Mammary epithelial cell (primary cell): Measurements from ENCODE around the gene POFUT1.

ENCODE experiments used
- CTCF ChIP-seq, 2 donors: IDR thresholded peaks in 1 of 2; conservative IDR thresholded peaks in 1 of 2; 2 replicates each; pipeline ENCODE4 v1.5.1; 2011 to 2012; ENCODE audit warnings: inconsistent platforms in 2 of 2, low read length in 2 of 2, mild to moderate bottlenecking in 2 of 2, control low read depth in 1 of 2, low read depth in 1 of 2; ENCODE audit not compliant: insufficient read depth in 1 of 2; ENCODE audit errors: extremely low read depth in 1 of 2
- EZH2 ChIP-seq: IDR thresholded peaks from 2 replicates; pipeline ENCODE4 v1.6.1; 2012; ENCODE audit warnings: low read length, inconsistent platforms, borderline replicate concordance

GRCh38 chr20:32281711-32282110 is 74.0 kb downstream of the POFUT1 start:
- TF ChIP-seq EZH2 (no peak), CTCF (conservative IDR thresholded peaks at IDR 0.05 in 1 of 2, IDR thresholded peaks at IDR 0.05 in 1 of 2; ENCODE audit: extremely low read depth in 1 of 2, insufficient read depth in 1 of 2, low read depth in 1 of 2, low read length in 2 of 2) (no peak)
